Adrenal gland (tissue), 12 donors: ENCODE data around the gene IL16. TPM values are rescaled to one million over a fixed set of nuclear protein-coding genes. Genes with fewer than 3 reads are reported as not detected.

Experiments used
- DNase-seq, 7 donors: peaks; one replicate each; pipeline ENCODE4 v3.0.0-alpha.2; 2019 to 2020
- H3K27ac ChIP-seq, 5 donors: fragments of 200-600 bp; sonication (generic) in 4 of 5; 1 replicate in 3 of 5; 2 replicates in 2 of 5; pipeline versions ENCODE4 v1.5.1 to v1.8.0; 2016 to 2020; ENCODE audit warnings: mild to moderate bottlenecking in 1 of 5
- H3K27me3 ChIP-seq: fragments of 200-600 bp; 2 replicates; pipeline ENCODE4 v1.8.0; 2021
- H3K36me3 ChIP-seq, 2 donors: fragments of 200-600 bp; replicated peaks in 1 of 2; 1 replicate in 1 of 2; 2 replicates in 1 of 2; pipeline versions ENCODE4 v1.5.1 to v1.8.0; 2018 to 2022
- H3K4me1 ChIP-seq, 2 donors: fragments of 200-600 bp; replicated peaks in 1 of 2; 1 replicate in 1 of 2; 2 replicates in 1 of 2; pipeline versions ENCODE4 v1.5.1 to v1.8.0; 2018 to 2021
- H3K4me3 ChIP-seq, 4 donors: fragments of 200-600 bp; sonication (generic) in 3 of 4; one replicate each; pipeline ENCODE4 v1.5.1; 2016 to 2018
- H3K9me3 ChIP-seq, 3 donors: fragments of 200-600 bp; sonication (generic) in 1 of 3; replicated peaks in 1 of 3; 1 replicate in 2 of 3; 2 replicates in 1 of 3; pipeline versions ENCODE4 v1.5.1 to v1.8.0; 2016 to 2021
- POLR2A ChIP-seq, 2 donors: fragments of 450-650 bp; IDR thresholded peaks; one replicate each; pipeline ENCODE4 v1.6.1; 2017; ENCODE audit warnings: antibody characterized with exemption in 2 of 2, mild to moderate bottlenecking in 2 of 2, moderate library complexity in 1 of 2
- WGBS, 4 donors: extraction: QIAGEN DNeasy Blood & Tissue Kit in 2 of 4; methylation state at CpG; one replicate each; pipeline versions ENCODE4 v1.1.5 to v1.1.7; 2013 to 2017; 5-methylcytosine and 5-hydroxymethylcytosine counted together
- intact Hi-C, 2 donors: fragments of 100-400 bp; cut with DNase I; formaldehyde crosslinking; loops; one replicate each; pipeline versions ENCODE4 v1.14.1 to v1.15.0; 2022 to 2023
- polyA plus RNA-seq, 3 donors: library from polyadenylated mRNA; stranded (reverse); fragments of 200-250 nt in 2 of 3; fragments of 350-450 nt in 1 of 3; fragmentation: Illumina TruSeq in 1 of 3; extraction: RNeasy Lipid Tissue Mini Kit (QIAGEN cat#74804) in 1 of 3; gene quantifications; one replicate each; pipeline ENCODE4 v1.2.3, GENCODE V29; 2013 to 2014
- total RNA-seq, 9 donors: library from RNA; depleted of rRNA in 4 of 9; stranded (reverse); fragments of >200 nt in 4 of 9; fragments of 120-200 nt in 1 of 9; fragmentation: NEBNext Ultra II Directional in 1 of 9; extraction: Animal tissue kit (Norgen Biotek cat#: 25700) in 1 of 9; gene quantifications; one replicate each; pipeline versions ENCODE4 v1.1.0 to v1.2.4, GENCODE V29; 2013 to 2023
- TF ChIP-seq, protein P1 (sequence below), 6 experiments: fragments of 450-650 bp in 4 of 6; fragments of 200-600 bp in 2 of 6; sonication (generic) in 1 of 6; IDR thresholded peaks; 1 replicate in 5 of 6; 2 replicates in 1 of 6; pipeline versions ENCODE4 v1.5.1 to v1.8.0; 2016 to 2021; ENCODE audit warnings: antibody characterized with exemption in 6 of 6, mild to moderate bottlenecking in 2 of 6, moderate library complexity in 1 of 6
- donor health status: healthy with polysubstance abuse.
- donor health status: Bipolar disorder and iron deficiency.
- donor health status: DM: yes; HTN: yes; CAD: no.
- donor health status: DM: no; HTN: no; CAD: no.
- donor health status: DM: no; HTN: no; CAD: no.
- donor health status: DM: yes; HTN: yes; CAD: no.

The IL16 gene
- total and polyA plus RNA-seq, 12 donors = 2.2 to 16.0 (median 6.3) TPM

DNA sequence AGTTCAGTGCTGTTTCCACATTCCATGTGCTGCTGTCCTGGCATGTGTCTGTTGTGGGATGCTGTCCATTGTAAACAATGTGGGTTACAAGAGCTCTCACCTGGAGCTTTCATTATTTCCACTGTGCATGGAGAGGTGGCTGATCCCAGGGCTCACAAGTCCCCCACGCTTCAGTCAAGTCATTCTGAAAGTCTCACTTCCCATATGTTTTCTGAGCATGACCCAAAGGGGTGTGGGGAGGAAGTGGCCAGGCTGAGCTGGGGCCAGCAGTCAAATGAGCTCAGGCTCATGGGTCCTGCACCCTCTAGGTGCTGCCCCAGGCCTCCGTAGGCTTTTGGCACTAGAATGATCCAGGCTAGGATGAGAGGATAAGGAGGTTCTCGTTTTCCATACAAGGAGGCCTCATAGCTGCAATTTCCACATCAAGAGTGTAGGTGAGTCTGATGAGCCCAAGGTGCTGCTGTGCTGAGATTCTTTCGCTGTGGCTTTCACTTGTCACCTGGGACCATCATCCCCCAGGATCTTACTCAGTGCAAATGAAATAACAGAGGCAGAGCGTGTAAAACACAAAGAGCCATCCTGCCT is 105.2 kb downstream of the IL16 start:
- 68 to 83% (median 70%) methylated on average over 5 of the region's 5 CpGs for whole genome bisulfite sequencing, 4 donors
- no peaks in the 10 kb centered on the region for H3K9me3 ChIP-seq
- H3K27me3 ChIP-seq = peaks cover 3% of the 10 kb centered on the region
- peak overlapping the region in 3 of 5 donors; percentile 6 to 36 (median 34) for H3K27ac ChIP-seq
- peak in 2 of 7 donors; percentile 32 to 51 for DNase-seq
- intact Hi-C loops = no loop called here
- peaks cover 0 to 8% of the 10 kb centered on the region in 2 donors for H3K36me3 ChIP-seq
- H3K4me1 ChIP-seq = peaks cover 0 to 12% of the 10 kb centered on the region in 2 donors
- no peak overlapping the region for H3K4me3 ChIP-seq
- TF ChIP-seq, protein P1, sequence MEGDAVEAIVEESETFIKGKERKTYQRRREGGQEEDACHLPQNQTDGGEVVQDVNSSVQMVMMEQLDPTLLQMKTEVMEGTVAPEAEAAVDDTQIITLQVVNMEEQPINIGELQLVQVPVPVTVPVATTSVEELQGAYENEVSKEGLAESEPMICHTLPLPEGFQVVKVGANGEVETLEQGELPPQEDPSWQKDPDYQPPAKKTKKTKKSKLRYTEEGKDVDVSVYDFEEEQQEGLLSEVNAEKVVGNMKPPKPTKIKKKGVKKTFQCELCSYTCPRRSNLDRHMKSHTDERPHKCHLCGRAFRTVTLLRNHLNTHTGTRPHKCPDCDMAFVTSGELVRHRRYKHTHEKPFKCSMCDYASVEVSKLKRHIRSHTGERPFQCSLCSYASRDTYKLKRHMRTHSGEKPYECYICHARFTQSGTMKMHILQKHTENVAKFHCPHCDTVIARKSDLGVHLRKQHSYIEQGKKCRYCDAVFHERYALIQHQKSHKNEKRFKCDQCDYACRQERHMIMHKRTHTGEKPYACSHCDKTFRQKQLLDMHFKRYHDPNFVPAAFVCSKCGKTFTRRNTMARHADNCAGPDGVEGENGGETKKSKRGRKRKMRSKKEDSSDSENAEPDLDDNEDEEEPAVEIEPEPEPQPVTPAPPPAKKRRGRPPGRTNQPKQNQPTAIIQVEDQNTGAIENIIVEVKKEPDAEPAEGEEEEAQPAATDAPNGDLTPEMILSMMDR (IDR thresholded peaks at IDR 0.05) = no peak
- TF ChIP-seq POLR2A (IDR thresholded peaks at IDR 0.05) = no peak

DNA sequence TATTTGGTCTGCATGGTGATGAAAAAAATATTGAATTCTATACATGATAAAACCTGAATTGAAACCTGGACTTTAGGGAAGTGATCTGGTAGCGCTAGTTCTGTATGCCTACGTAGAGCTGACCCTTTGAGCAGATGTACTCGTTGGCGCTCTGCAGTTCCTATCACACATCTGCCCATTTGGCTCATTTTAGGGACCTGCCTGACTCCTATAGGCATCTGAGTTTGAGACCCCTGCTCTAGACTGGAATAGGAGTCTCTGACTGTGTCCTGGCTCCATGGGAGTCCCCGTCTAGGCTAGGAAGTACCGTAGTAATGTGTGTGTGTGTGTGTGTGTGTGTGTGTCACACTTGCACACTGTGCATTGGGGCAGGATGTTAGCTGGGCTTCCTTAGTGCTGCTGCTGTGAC is 106.0 kb downstream of the IL16 start:
- no peak overlapping the region for H3K4me3 ChIP-seq
- WGBS, 4 donors = 67 to 83% (median 74%) methylated on average over 6 of the region's 6 CpGs
- peaks cover 3% of the 10 kb centered on the region for H3K27me3 ChIP-seq
- no peak for DNase-seq
- peaks cover 0 to 8% of the 10 kb centered on the region in 2 donors for H3K36me3 ChIP-seq
- H3K4me1 ChIP-seq = peaks cover 0 to 12% of the 10 kb centered on the region in 2 donors
- intact Hi-C loops = no loop called here
- no peaks in the 10 kb centered on the region for H3K9me3 ChIP-seq
- H3K27ac ChIP-seq = peak overlapping the region in 2 of 5 donors; percentile 36 to 59
- TF ChIP-seq, protein P1 (IDR thresholded peaks at IDR 0.05) = no peak
- no peak for TF ChIP-seq POLR2A (IDR thresholded peaks at IDR 0.05)

DNA sequence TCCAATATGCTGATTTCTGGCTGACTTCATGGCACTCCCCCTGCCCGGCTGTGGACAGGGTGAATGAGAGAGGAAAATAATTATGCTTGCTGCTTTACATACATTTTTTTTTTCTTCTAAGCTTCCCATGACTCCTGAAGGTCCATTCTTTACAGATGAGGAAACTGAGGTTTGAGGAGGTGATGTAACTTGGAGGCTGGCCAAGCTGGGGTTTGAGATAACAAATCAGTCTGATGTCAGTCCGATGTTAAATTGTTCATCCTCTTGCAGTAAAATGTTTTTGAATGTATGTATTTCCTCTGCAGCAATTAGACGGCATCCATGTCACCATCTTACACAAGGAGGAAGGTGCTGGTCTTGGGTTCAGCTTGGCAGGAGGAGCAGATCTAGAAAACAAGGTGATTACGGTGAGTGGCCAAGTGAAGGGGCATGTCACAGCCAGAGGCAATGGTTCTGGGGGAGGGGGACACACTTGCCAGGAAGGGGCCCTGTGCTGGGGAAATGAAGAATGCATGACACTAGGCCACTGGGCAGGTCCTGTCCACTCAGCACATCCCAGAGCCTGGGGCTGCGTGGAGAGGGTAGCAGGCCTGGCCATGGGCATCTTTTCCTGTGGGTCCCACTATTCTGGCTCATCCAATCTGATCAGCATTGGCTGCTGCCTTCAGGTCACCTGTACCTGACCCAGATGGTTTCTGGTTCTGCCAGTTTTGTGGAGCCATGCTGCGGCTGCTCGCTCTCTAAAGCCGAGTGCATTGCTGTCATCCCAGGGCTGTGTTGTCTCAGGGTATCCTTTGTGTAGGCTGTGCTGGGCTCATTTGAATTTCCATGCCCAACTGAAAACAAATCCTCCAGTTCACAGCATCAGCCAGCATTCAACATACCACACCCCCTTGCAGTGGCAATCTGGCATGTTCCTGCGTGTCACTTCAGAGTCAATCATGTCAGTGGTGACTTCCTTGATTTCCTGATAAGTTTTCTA is 106.9 kb downstream of the IL16 start:
- no peak overlapping the region for H3K4me3 ChIP-seq
- intact Hi-C loops = no loop called here
- WGBS, 4 donors = 68 to 78% (median 74%) methylated on average over 6 to 9 of the region's 9 CpGs
- H3K27me3 ChIP-seq = peaks cover 3% of the 10 kb centered on the region
- H3K36me3 ChIP-seq = peaks cover 0 to 14% of the 10 kb centered on the region in 2 donors
- H3K4me1 ChIP-seq = peaks cover 0 to 12% of the 10 kb centered on the region in 2 donors
- no peaks in the 10 kb centered on the region for H3K9me3 ChIP-seq
- DNase-seq = no peak
- peak overlapping the region in 2 of 5 donors; percentile 59 to 79 for H3K27ac ChIP-seq
- TF ChIP-seq, protein P1 (IDR thresholded peaks at IDR 0.05) = no peak
- TF ChIP-seq POLR2A (IDR thresholded peaks at IDR 0.05) = no peak

DNA sequence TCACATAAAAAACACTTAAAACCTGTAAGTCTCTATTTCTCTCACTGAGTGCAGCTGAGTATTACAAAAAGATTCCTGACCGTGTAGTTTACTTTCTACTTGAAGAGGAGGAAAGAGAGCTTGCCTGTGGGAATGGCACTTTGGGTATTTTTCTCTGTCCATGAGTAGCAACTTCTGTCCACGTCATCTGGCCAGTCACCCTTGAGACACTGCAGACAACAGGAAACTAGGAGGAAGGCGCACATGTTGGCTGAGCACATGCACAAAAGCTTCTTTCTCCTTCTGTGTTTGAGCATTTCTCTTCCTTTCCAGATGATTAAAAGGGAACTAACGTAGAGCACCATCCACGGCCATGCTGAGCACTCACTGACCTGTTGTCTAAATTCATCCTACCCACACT is 107.5 kb downstream of the IL16 start:
- H3K27me3 ChIP-seq = peaks cover 3% of the 10 kb centered on the region
- H3K4me1 ChIP-seq = peaks cover 0 to 12% of the 10 kb centered on the region in 2 donors
- intact Hi-C loops = no loop called here
- peak in 1 of 7 donors; percentile 56 for DNase-seq
- H3K27ac ChIP-seq = peak overlapping the region in 2 of 5 donors; percentile 59 to 79
- TF ChIP-seq POLR2A (IDR thresholded peaks at IDR 0.05) = no peak
- TF ChIP-seq, protein P1 (IDR thresholded peaks at IDR 0.05) = no peak
- peaks cover 0 to 15% of the 10 kb centered on the region in 2 donors for H3K36me3 ChIP-seq
- 52 to 63% (median 56%) methylated on average over 5 of the region's 5 CpGs for WGBS, 4 donors
- no peaks in the 10 kb centered on the region for H3K9me3 ChIP-seq
- H3K4me3 ChIP-seq = no peak overlapping the region
